ENCODE results near the gene WNT9B. TPM values are rescaled to one million over a fixed set of nuclear protein-coding genes. Genes with fewer than 3 reads are reported as not detected.
A peak's percentile ranks its signal among the peaks of the same experiment; 100 is the strongest.

WNT9B gene
- polyA plus RNA-seq, 3 donors from 2014 or later, result not detected

- peak overlapping the region in 1 of 5 donors; percentile 27 for H3K4me3 Mint-ChIP-seq
- H3K27me3 Mint-ChIP-seq (ENCODE audit: low read depth in 3 of 3), result peaks cover 0 to 2% (median 0%) of the 10 kb centered on the region in 3 donors
- peaks cover 68 to 79% of the 10 kb centered on the region in 2 donors for H3K4me1 Mint-ChIP-seq
Observed at GRCh38 chr17:46925185-46925868, 73.9 kb downstream of the WNT9B start.

DNA sequence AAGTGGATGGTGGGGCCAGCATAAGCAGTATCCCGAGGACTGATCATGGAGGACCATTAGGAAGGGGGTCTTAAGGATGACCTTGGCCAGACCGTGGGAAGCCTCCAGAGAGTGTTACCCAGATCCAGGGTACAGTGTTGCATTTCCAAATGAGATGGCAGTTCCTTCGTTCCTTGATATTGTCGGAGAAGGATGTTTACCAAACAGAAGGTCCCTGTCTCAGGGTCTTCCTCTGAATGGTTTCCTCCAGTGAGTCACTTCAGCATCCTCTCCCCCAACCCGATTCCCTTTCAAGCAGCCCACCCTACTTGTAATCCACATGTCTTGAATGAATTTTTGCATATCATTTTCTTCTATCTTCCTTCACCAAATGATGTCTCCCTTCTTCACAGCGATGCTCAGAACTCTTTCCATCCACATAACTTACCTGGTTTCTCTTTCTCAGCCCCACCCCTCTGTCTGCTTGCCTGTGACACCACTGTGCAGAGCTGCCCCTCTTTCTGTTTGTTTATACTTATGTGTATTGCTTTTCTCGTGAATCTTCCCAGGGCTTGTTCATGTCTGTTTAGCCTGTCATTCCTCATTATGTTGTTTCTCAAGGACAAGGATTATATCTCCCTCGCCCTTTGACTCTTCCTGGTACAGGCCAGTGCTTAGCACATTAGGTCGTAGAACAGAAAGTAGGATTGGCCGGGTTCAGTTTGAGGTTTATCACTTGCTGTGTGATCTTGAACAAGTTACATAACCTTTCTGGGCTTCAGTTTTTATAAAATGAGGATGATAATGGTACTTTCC lies 77.3 kb downstream of the WNT9B start:
- Mint-ChIP-seq H3K4me3 (no peak overlapping the region), H3K27ac (no peak overlapping the region), H3K4me1 (peaks cover 52 to 59% of the 10 kb centered on the region in 2 donors), H3K27me3 (ENCODE audit: low read depth in 3 of 3) (peaks cover 0 to 3% (median 0%) of the 10 kb centered on the region in 3 donors), H3K36me3 (peaks cover 0 to 25% (median 10%) of the 10 kb centered on the region in 3 donors), H3K9me3 (no peaks in the 10 kb centered on the region)
- no peak for DNase-seq

More at GRCh38 chr17:46925185-46925868, 73.9 kb downstream of the WNT9B start:
- H3K36me3 Mint-ChIP-seq, result peaks cover 0 to 3% (median 0%) of the 10 kb centered on the region in 3 donors
- H3K9me3 Mint-ChIP-seq, result no peaks in the 10 kb centered on the region
- DNase-seq, result no peak
- H3K27ac Mint-ChIP-seq, result no peak overlapping the region

GRCh38 chr17:46929413-46929812 lies 78.0 kb downstream of the WNT9B start:
- Mint-ChIP-seq H3K27me3 (ENCODE audit: low read depth in 3 of 3) (peaks cover 0 to 3% (median 0%) of the 10 kb centered on the region in 3 donors), H3K9me3 (no peaks in the 10 kb centered on the region), H3K27ac (peak overlapping the region in 1 of 6 donors; percentile 28), H3K36me3 (peaks cover 0 to 32% (median 10%) of the 10 kb centered on the region in 3 donors), H3K4me1 (peaks cover 44 to 52% of the 10 kb centered on the region in 2 donors), H3K4me3 (no peak overlapping the region)
- no peak for DNase-seq

- Mint-ChIP-seq H3K9me3 (no peaks in the 10 kb centered on the region), H3K36me3 (peaks cover 0 to 38% (median 12%) of the 10 kb centered on the region in 3 donors), H3K27ac (no peak overlapping the region), H3K4me1 (peaks cover 39 to 46% of the 10 kb centered on the region in 2 donors), H3K27me3 (ENCODE audit: low read depth in 3 of 3) (peaks cover 0 to 3% (median 0%) of the 10 kb centered on the region in 3 donors), H3K4me3 (no peak overlapping the region)
- no peak for DNase-seq
Observed at GRCh38 chr17:46930051-46930450, 78.7 kb downstream of the WNT9B start.

DNA sequence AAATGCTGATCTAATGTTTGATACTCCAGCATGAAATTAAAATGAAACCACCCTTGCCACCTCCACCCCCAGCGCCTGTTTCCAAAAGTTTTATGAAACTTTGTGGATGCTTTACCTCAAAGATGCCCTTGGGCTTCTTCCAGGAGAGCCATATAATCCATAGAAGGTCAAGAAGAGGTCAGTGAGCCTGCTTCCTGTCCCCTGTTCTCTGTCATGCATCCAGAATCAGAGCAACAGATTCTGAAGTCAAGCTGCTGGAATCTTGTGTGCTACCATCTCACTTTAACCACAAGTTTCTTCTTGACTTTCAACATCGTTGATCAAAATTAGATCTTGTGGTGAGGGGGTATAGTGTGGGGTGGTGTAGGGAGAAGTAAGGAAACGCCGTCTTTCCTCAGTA lies 80.2 kb downstream of the WNT9B start:
- Mint-ChIP-seq H3K4me1 (peaks cover 27 to 30% of the 10 kb centered on the region in 2 donors), H3K4me3 (no peak overlapping the region), H3K36me3 (peaks cover 0 to 50% (median 13%) of the 10 kb centered on the region in 3 donors), H3K9me3 (no peaks in the 10 kb centered on the region), H3K27ac (no peak overlapping the region), H3K27me3 (ENCODE audit: low read depth in 3 of 3) (peaks cover 0 to 3% (median 0%) of the 10 kb centered on the region in 3 donors)
- DNase-seq, result no peak

DNA sequence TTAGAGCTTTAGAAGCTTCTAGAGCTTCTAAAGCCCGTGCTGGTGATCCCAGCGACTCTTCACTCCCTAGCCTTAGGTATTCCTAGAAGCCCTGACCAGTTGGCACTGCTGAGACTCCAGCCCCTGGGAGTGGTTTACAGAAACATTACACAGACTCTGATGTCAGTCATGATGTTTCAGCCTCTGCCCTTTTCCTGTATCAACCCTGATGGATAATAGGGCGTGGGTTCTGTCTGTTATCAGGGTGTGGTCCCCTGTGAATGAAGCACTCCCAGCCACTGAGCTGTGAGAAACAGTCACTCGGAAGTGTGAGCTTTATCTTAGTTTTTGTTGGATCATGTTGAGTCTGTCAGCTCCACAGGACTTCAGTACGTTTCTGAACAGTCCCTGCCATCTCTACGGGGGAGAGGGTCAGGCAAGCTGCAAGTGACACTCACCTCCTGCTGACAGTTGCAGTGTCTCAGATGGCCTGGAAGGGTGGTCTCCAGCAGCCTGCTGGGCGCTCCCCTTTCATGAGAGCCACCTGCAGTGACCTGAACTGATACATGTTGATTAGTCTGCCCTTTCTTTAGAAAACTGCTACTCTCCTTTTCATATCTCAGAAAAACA lies 84.4 kb downstream of the WNT9B start:
- Mint-ChIP-seq H3K4me1 (peaks cover under 1 to 2% of the 10 kb centered on the region in 2 donors), H3K9me3 (no peaks in the 10 kb centered on the region), H3K27me3 (ENCODE audit: low read depth in 3 of 3) (peaks cover 0 to 3% (median 0%) of the 10 kb centered on the region in 3 donors), H3K4me3 (no peak overlapping the region), H3K36me3 (peaks cover 9 to 82% (median 26%) of the 10 kb centered on the region in 3 donors), H3K27ac (peak overlapping the region in 1 of 6 donors; percentile 4)
- no peak for DNase-seq

Other genes with a start within 250 kb of the WNT9B start
- gene WNT3, start 32.9 kb upstream of the WNT9B start, polyA plus RNA-seq, result under 1 TPM in 2 of 3 donors, not detected in 1; 0.12 to 0.17 TPM
- 10 to 100 TPM; 36.9 to 62.4 (median 57.6) TPM for gene GOSR2, start 71.6 kb downstream of the WNT9B start, polyA plus RNA-seq
- gene RPRML, start 127.7 kb downstream of the WNT9B start, polyA plus RNA-seq, result not detected

Data from immature natural killer cell (primary cell).